NCI-H187 treated with DMSO at 0.1 percent for 48 hours (cell line): ENCODE results near the gene CDT1.

Experiments used
- DNase-seq: peaks from one replicate; lab custom pipeline; 2025; lab: John Stamatoyannopoulos, UW

CDT1 gene

DNA sequence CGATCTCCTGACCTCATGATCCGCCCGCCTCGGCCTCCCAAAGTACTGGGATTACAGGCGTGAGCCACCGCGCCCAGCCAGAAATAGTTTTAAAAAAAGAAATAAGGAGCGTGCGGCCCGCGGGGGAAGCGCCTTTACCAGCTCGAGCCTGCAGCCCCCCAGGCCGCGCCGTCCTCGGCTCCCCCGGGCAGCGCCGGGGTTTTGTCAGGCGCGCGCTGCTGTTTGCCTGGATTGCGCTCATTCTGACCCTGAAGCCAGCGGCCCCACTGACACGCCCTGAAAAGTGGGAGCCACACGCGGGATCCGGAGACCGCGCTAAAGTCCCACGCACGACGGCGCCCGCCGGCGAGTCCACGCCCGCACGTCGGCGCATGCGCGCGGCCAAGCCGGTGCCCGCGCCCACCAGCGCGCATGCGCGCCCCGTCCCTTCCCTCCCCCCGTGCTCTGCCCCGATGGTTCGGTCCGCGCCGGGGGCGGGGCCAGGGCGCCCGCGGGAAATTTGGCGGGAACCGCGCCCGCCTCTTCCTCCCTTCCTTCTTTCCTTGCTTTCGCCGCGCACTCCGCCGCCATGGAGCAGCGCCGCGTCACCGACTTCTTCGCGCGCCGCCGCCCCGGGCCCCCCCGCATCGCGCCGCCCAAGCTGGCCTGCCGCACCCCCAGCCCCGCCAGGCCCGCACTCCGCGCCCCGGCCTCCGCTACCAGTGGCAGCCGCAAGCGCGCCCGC, at the start of gene CDT1:
TSS of gene CDT1 (plus strand) at position 526 of the 724 bp plus-strand sequence. CDS start at position 569, 43 bp downstream.
- DNase-seq = no peak

- no peak for DNase-seq
Measured at GRCh38 chr16:88754109-88754911, 49.3 kb upstream of the CDT1 start.

- no peak for DNase-seq
Measured at GRCh38 chr16:88754912-88755744, 48.5 kb upstream of the CDT1 start.

GRCh38 chr16:88755745-88756443, 47.7 kb upstream of the CDT1 start:
- no peak for DNase-seq

DNA sequence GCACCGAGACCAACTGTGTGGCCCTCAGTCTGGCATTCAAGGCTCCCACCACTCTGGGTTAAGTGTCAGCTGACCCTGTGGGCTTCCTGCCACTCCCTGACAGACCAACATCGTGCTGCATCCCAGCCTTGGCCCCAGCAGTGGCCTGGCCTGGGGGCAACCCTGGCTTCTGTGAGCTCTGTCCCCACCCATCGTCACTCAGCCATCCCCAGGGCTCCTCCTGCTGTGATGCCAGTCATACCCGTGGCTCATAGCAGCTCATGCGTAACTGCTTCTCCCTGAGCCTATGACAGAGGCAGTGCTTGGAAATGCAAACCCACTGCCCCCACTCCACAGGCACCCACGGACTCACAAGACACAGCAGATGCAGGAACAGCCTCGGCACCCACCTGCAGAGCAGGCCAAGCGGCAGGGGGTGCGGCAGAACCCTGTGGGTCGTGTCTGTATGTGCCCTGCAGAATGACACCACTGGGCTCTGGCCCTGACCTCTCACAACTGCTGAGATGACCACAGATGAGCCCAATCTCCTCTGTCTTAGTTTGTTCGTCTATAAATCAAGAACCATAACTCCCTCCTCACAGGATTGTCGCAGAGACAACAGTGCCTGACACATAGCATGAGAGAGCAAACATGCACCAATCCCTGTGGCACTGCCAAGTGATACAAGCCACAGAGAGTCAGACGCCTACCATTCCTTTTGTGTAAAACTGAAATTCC, 45.2 kb upstream of the CDT1 start:
- no peak for DNase-seq

DNA sequence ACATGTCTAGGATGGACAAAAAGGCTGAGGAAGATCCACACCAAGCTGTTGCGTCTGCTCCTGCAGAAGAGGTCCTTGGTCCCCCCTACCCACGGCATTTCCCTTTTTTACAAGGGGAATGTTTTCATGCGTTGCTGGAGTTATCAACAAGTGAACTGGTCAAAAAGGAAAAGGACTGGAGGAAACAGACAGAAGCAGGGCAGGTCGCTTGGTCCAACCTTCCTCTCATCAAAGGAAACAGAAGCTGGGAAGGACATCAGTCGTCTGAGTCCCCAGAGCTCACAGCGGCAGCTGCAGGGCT, 44.7 kb upstream of the CDT1 start:
- DNase-seq = no peak

DNA sequence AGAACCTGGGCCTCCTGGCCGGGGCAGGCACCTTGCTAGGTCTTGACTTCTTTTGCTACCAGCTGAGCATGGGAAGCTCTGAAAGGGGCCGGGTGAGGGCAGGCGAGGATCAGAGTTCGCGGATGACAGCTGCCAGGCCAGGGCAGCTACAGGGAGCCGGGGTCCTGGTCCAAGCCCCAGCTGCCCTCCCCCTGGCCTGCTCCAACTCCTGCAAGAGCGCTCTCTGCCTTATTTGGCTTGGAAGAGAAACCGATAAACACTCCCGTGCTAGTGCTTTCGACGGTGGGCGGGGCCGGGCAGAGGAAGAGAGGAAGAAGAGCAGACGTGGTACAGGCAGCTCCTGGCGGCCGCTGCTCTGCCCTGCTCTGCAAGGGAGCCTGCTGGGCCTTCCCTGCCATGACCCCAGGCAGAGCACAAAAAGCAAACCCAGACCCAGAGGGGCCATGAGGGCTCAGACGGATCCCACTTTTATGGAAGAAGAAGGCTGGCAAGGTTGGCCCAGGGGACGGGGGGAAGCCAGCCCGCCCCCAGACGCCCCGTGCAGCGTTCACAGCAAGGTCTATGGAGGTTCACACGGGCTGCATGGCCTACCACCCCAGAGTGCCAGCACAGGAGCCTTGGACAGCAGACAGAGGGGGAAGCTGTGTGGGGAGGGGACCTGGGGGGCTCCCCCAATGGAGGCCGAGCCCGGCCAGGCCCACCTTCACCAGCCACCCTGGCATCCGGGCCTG, 44.2 kb upstream of the CDT1 start:
- no peak for DNase-seq

DNA sequence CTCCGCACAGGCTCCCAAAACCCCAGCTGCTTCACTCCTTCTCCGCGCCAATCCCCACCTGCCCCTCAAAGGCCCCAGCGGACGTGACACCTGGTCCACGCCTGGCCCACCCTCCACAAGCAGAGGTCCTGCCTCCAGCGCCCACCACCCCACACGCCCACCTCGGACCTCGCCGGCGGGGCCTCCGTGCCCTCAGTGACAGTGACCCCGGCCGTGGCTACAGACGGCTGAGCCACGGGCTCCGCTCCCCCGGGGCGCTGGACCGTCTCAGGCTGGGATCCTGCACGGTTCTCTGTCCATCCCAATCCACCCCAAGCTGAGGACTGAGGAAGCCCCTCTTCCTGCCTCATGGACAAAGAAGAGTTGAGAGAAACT, 43.6 kb upstream of the CDT1 start:
- DNase-seq = no peak

DNA sequence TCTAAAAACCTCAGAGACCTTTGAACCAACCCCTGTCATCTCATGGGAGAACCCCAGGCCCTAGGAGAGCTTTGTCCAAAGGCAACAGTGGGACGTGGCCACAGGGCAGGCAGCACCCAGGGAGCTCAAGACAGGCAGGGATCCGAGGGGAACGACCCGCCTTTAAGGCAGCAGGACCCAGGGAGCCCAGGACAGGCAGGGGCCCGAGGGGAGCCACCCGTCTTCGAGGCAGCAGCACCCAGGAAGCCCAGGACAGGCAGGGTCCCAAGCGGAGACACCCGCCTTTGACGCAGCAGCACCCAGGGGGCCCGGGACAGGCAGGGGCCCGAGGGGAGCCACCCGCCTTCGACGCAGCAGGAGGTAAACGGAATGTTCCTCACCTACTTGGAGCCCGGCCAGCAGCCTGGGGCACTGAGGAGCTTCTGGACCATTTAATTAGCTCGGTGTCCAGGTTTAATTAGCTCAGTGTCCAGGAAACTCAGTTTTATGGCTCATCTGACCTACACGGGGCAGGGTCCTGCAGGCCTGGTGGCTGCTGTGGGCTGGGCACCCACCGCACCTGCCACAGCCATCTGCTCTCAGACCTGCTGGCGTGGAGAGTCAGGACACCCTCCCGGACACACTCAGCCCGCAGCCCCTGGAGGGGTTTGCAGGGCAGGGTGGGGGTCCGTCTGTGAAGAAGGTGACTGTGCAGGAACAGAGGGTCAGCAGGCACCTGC, 43.0 kb upstream of the CDT1 start:
- DNase-seq = no peak

- no peak for DNase-seq
Measured at GRCh38 chr16:88761143-88761534, 42.5 kb upstream of the CDT1 start.

GRCh38 chr16:88761830-88762229, 41.8 kb upstream of the CDT1 start:
- DNase-seq = no peak

- DNase-seq = no peak
Measured at GRCh38 chr16:88762258-88762870, 41.2 kb upstream of the CDT1 start.

DNA sequence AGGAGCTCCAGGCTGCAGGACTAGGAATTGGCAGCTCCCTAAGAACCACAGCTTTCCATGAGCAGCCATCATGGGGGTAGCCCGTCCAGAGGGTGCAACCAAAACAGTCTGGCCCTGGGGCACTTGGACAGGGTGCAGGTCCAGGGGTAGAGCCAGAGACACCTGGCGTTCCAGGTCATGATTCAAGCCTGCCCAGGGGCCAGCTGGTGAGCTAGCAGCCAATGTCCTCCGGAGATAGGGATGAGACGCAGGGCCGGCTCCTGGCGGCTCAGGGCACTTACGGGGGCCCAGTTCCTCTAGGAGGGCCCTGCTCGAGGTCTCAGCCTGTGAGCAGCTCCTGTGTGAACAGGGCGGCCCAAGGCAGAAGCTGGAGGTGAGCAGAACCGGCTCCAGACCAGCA, 40.6 kb upstream of the CDT1 start:
- DNase-seq = no peak

GRCh38 chr16:88763502-88764053, 40.0 kb upstream of the CDT1 start:
- no peak for DNase-seq

DNA sequence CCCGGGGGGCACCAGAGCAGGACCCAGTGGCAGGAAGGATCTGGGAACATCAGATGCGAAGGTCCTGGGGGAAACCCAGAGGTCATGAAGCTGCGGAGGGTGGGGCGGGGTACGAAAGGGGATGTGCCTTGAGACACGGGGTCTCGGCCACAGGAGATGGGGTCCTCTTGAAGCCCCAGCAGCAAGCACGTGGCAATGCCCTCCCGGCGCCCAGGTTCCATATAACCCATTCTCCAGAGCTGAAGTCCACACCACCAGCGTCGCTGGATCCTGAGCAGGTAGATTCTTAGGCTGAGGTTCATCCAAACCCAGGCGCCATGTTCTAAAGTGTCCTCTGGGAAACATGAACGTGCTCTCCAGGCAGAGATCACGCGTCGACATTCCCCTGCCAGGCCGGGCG, 39.5 kb upstream of the CDT1 start:
- DNase-seq = no peak

- DNase-seq = no peak
Measured at GRCh38 chr16:88764913-88765349, 38.7 kb upstream of the CDT1 start.

GRCh38 chr16:88766975-88767374, 36.6 kb upstream of the CDT1 start:
- no peak for DNase-seq

- DNase-seq = no peak
Measured at GRCh38 chr16:88767546-88768070, 36.0 kb upstream of the CDT1 start.
